H1 (cell line): ENCODE data around the gene ZNF629. TPM values are rescaled to one million over a fixed set of nuclear protein-coding genes. Genes with fewer than 3 reads are reported as not detected.
A peak's percentile ranks its signal among the peaks of the same experiment; 100 is the strongest.

Source experiments
- CTCF ChIA-PET: fragments of 300-600 bp; sonication (Branson Sonifier 250); formaldehyde crosslinking; loops from one replicate; lab custom pipeline; 2021; ENCODE audit not compliant: partially characterized antibody; lab: Charles Lee
- POLR2A ChIA-PET: fragments of 300-600 bp; sonication (Branson Sonifier 250); formaldehyde crosslinking; loops from one replicate; lab custom pipeline; 2021; ENCODE audit warnings: inconsistent platforms; ENCODE audit not compliant: partially characterized antibody; lab: Charles Lee
- DNase-seq, 2 experiments: peaks; one replicate each; pipeline versions ENCODE4 v3.0.0 to v3.0.0-alpha.2; 2010 to 2022; ENCODE audit warnings: low spot score in 2 of 2, low read depth in 1 of 2, mixed read lengths in 1 of 2
- FAIRE-seq: peaks from 2 replicates; lab custom pipeline; 2011; peaks lifted over from hg19 to GRCh38; lab: Jason Lieb, UNC
- H2AFZ ChIP-seq: 2 replicates; pipeline ENCODE4 v1.8.1; 2012; ENCODE audit warnings: low read length, inconsistent platforms
- H2AK5ac ChIP-seq: 2 replicates; pipeline ENCODE4 v1.6.1; 2013; ENCODE audit warnings: low read depth, low read length
- H2BK120ac ChIP-seq: replicated peaks from 2 replicates; pipeline ENCODE3; 2013; ENCODE audit warnings: low read depth, low read length, inconsistent platforms
- H2BK12ac ChIP-seq: 2 replicates; pipeline ENCODE4 v1.6.1; 2013; ENCODE audit warnings: low read depth, low read length
- H2BK15ac ChIP-seq: 2 replicates; pipeline ENCODE4 v1.6.1; 2013; ENCODE audit warnings: low read length
- H2BK20ac ChIP-seq: 2 replicates; pipeline ENCODE4 v1.6.1; 2013; ENCODE audit warnings: low read length
- H2BK5ac ChIP-seq: 2 replicates; pipeline ENCODE4 v1.6.1; 2013; ENCODE audit warnings: low read depth, low read length
- H3K14ac ChIP-seq: 2 replicates; pipeline ENCODE4 v1.6.1; 2013; ENCODE audit warnings: inconsistent platforms; ENCODE audit not compliant: insufficient read length
- H3K18ac ChIP-seq: 2 replicates; pipeline ENCODE4 v1.6.1; 2013; ENCODE audit warnings: low read length; ENCODE audit errors: extremely low read depth
- H3K23ac ChIP-seq: 2 replicates; pipeline ENCODE4 v1.6.1; 2013; ENCODE audit warnings: inconsistent platforms; ENCODE audit not compliant: insufficient read length
- H3K23me2 ChIP-seq: 2 replicates; pipeline ENCODE4 v1.6.1; 2013; ENCODE audit warnings: low read depth, low read length
- H3K27ac ChIP-seq: 2 replicates; pipeline ENCODE4 v1.6.1; 2011; ENCODE audit warnings: low read depth, low read length, inconsistent platforms
- H3K27me3 ChIP-seq, 4 experiments: replicated peaks in 1 of 4; 1 replicate in 1 of 4; 2 replicates in 3 of 4; pipeline versions ENCODE4 v1.6.1 to v1.8.1; 2011 to 2013; ENCODE audit warnings: low read length in 3 of 4, mild to moderate bottlenecking in 3 of 4, inconsistent platforms in 2 of 4, mixed read lengths in 2 of 4, moderate library complexity in 1 of 4; ENCODE audit not compliant: control insufficient read depth in 3 of 4, insufficient read depth in 3 of 4; ENCODE audit errors: extremely low read depth in 1 of 4
- H3K36me3 ChIP-seq, 4 experiments: 2 replicates each; pipeline versions ENCODE4 v1.6.1 to v1.8.1; 2011 to 2013; ENCODE audit warnings: mild to moderate bottlenecking in 4 of 4, low read length in 3 of 4, moderate library complexity in 2 of 4, control low read depth in 1 of 4, inconsistent platforms in 1 of 4; ENCODE audit not compliant: insufficient read depth in 4 of 4, control insufficient read depth in 2 of 4
- H3K4ac ChIP-seq: replicated peaks from 2 replicates; pipeline ENCODE3; 2013; ENCODE audit warnings: low read length, low read depth, mixed read lengths, inconsistent platforms; ENCODE audit not compliant: insufficient read length
- H3K4me1 ChIP-seq, 4 experiments: replicated peaks in 1 of 4; 1 replicate in 1 of 4; 2 replicates in 3 of 4; pipeline versions ENCODE4 v1.6.1 to v1.8.1; 2011 to 2013; ENCODE audit warnings: low read length in 3 of 4, inconsistent platforms in 2 of 4, mixed read lengths in 1 of 4; ENCODE audit not compliant: insufficient read depth in 4 of 4, control insufficient read depth in 3 of 4
- H3K4me2 ChIP-seq, 2 experiments: 2 replicates each; pipeline versions ENCODE4 v1.6.1 to v1.8.1; 2011 to 2013; ENCODE audit warnings: low read depth in 2 of 2, low read length in 2 of 2, control low read depth in 1 of 2, inconsistent platforms in 1 of 2, mild to moderate bottlenecking in 1 of 2; ENCODE audit not compliant: insufficient read depth in 1 of 2
- H3K4me3 ChIP-seq, 4 experiments: fragments of 200-600, 300-600 bp in 1 of 4; sonication (generic), shearing (Covaris generic), sonication (Bioruptor Twin) in 1 of 4; 2 replicates each; pipeline versions ENCODE4 v1.5.1 to v1.8.1; 2011 to 2016; ENCODE audit warnings: low read length in 4 of 4, low read depth in 3 of 4, control low read depth in 2 of 4, inconsistent platforms in 2 of 4, mild to moderate bottlenecking in 2 of 4, mixed read lengths in 1 of 4, moderate library complexity in 1 of 4; ENCODE audit not compliant: insufficient read depth in 2 of 4; ENCODE audit errors: extremely low read depth in 1 of 4
- H3K56ac ChIP-seq: replicated peaks from 2 replicates; pipeline ENCODE3; 2013; ENCODE audit warnings: low read depth, mild to moderate bottlenecking, mixed read lengths, low read length, inconsistent platforms; ENCODE audit not compliant: insufficient read length
- H3K79me1 ChIP-seq: 2 replicates; pipeline ENCODE4 v1.6.1; 2013; ENCODE audit warnings: low read depth, low read length, control low read depth
- H3K79me2 ChIP-seq, 2 experiments: 2 replicates each; pipeline versions ENCODE4 v1.6.1 to v1.8.1; 2012 to 2013; ENCODE audit warnings: low read length in 2 of 2, mild to moderate bottlenecking in 2 of 2, inconsistent platforms in 1 of 2; ENCODE audit not compliant: insufficient read depth in 2 of 2, control insufficient read depth in 1 of 2
- H3K9ac ChIP-seq, 4 experiments: replicated peaks in 1 of 4; 1 replicate in 1 of 4; 2 replicates in 3 of 4; pipeline versions ENCODE4 v1.6.1 to v1.8.1; 2011 to 2013; ENCODE audit warnings: low read depth in 3 of 4, low read length in 3 of 4, control low read depth in 2 of 4, mild to moderate bottlenecking in 2 of 4, moderate library complexity in 2 of 4, inconsistent platforms in 1 of 4; ENCODE audit errors: extremely low read depth in 1 of 4
- H3K9me3 ChIP-seq, 2 experiments: 2 replicates each; pipeline versions ENCODE4 v1.6.1 to v1.8.1; 2012 to 2013; ENCODE audit warnings: mild to moderate bottlenecking in 2 of 2, moderate library complexity in 2 of 2, control low read depth in 1 of 2, inconsistent platforms in 1 of 2, low read depth in 1 of 2, low read length in 1 of 2, mixed read lengths in 1 of 2; ENCODE audit not compliant: insufficient read depth in 2 of 2
- H4K20me1 ChIP-seq, 2 experiments: replicated peaks in 1 of 2; 2 replicates each; pipeline versions ENCODE3 to v1.8.1; 2011 to 2013; ENCODE audit warnings: inconsistent platforms in 2 of 2, low read length in 2 of 2, mild to moderate bottlenecking in 1 of 2; ENCODE audit not compliant: insufficient read depth in 2 of 2, control insufficient read depth in 1 of 2
- H4K5ac ChIP-seq: 2 replicates; pipeline ENCODE4 v1.6.1; 2013; ENCODE audit warnings: low read length, low read depth, mixed read lengths, inconsistent platforms; ENCODE audit not compliant: insufficient read length
- H4K8ac ChIP-seq: 2 replicates; pipeline ENCODE4 v1.8.0; 2013; ENCODE audit warnings: mild to moderate bottlenecking, moderate library complexity, low read length, inconsistent platforms; ENCODE audit not compliant: insufficient read depth; ENCODE audit errors: extremely low read depth
- H4K91ac ChIP-seq: replicated peaks from 2 replicates; pipeline ENCODE3; 2013; ENCODE audit warnings: low read length, mixed read lengths, inconsistent platforms; ENCODE audit not compliant: insufficient read length
- ATF3 ChIP-seq: IDR thresholded peaks from 2 replicates; pipeline ENCODE4 v1.6.1; 2011; ENCODE audit warnings: low read depth, mild to moderate bottlenecking, low read length; ENCODE audit not compliant: insufficient read depth
- BRCA1 ChIP-seq: IDR thresholded peaks from 2 replicates; pipeline ENCODE4 v1.6.1; 2012; ENCODE audit warnings: low read depth, low read length, improper control_type of control experiment
- CTBP2 ChIP-seq: IDR thresholded peaks from 2 replicates; pipeline ENCODE4 v1.7.0; 2011; ENCODE audit warnings: borderline replicate concordance, mild to moderate bottlenecking, moderate library complexity, mixed read lengths, low read length; ENCODE audit not compliant: insufficient read depth, insufficient read length
- KDM4A ChIP-seq: IDR thresholded peaks from one replicate; pipeline ENCODE4 v1.7.1; 2012; ENCODE audit warnings: low read depth, mild to moderate bottlenecking, moderate library complexity, low read length, inconsistent platforms; ENCODE audit not compliant: severe bottlenecking
- KDM5A ChIP-seq: fragments of 200-600 bp; IDR thresholded peaks from 2 replicates; pipeline ENCODE4 v1.7.1; 2012; ENCODE audit warnings: mild to moderate bottlenecking, low read length, inconsistent platforms, mixed read lengths
- MAFK ChIP-seq: IDR thresholded peaks from 2 replicates; pipeline ENCODE4 v1.6.1; 2012; ENCODE audit warnings: low read depth, mild to moderate bottlenecking, improper control_type of control experiment, low read length
- PHF8 ChIP-seq: fragments of 200-600 bp; sonication (generic); conservative IDR thresholded peaks from 2 replicates; pipeline ENCODE4 v1.7.1; 2012; ENCODE audit warnings: low read depth, mild to moderate bottlenecking, inconsistent platforms, low read length, moderate library complexity
- SAP30 ChIP-seq: fragments of 300-600 bp; sonication (generic); IDR thresholded peaks from 2 replicates; pipeline ENCODE4 v1.7.1; 2012; ENCODE audit warnings: low read length, moderate library complexity, mild to moderate bottlenecking, inconsistent platforms; ENCODE audit not compliant: insufficient read depth, insufficient replicate concordance
- SP4 ChIP-seq: IDR thresholded peaks from 2 replicates; pipeline ENCODE4 v1.6.1; 2012; ENCODE audit warnings: low read length, inconsistent platforms
- TBP ChIP-seq: IDR thresholded peaks from 2 replicates; pipeline ENCODE4 v1.6.1; 2011; ENCODE audit warnings: low read depth, low read length, improper control_type of control experiment
- WGBS, 2 experiments: shearing (Covaris generic) in 1 of 2; methylation state at CpG; one replicate each; pipeline versions ENCODE4 v1.1.6 to v1.1.7; 2013 to 2015; ENCODE audit warnings: low lambda C conversion rate in 2 of 2, mixed read lengths in 2 of 2, inconsistent platforms in 1 of 2, low coverage in 1 of 2, missing lambda C conversion rate in 1 of 2; ENCODE audit not compliant: insufficient replicate concordance in 2 of 2, insufficient coverage in 1 of 2, insufficient read length in 1 of 2; ENCODE audit errors: extremely low coverage in 1 of 2, missing lambda C conversion rate in 1 of 2; 5-methylcytosine and 5-hydroxymethylcytosine counted together
- polyA plus RNA-seq, 7 experiments: library from polyadenylated mRNA; depleted of rRNA in 3 of 7; stranded (reverse) in 5 of 7; unstranded in 2 of 7; fragments of >200 nt in 5 of 7; fragments of 200-250 nt in 2 of 7; gene quantifications; 1 replicate in 5 of 7; 2 replicates in 1 of 7; 4 replicates in 1 of 7; pipeline versions ENCODE4 v1.2.1 to v1.2.3, GENCODE V29; 2011 to 2013; ENCODE audit warnings: missing spikeins in 2 of 7, mixed read lengths in 2 of 7
- total RNA-seq: library from RNA; stranded (reverse); fragmentation: NEBNext Ultra II Directional; extraction: Animal tissue kit (Norgen Biotek cat#: 25700); gene quantifications from 2 replicates; pipeline ENCODE4 v1.2.1, GENCODE V29; 2021

The ZNF629 gene
- total and polyA plus RNA-seq, 2 of the 8 experiments (the other 6 are each of a cell fraction or from before 2014, with no cell fraction given): 11.0 to 19.5 TPM

GRCh38 chr16:30834130-30834740, 47.2 kb upstream of the ZNF629 start:
- no peaks in the 10 kb centered on the region for H4K20me1 ChIP-seq
- TF ChIP-seq ATF3: no peak
- no peak for TF ChIP-seq PHF8
- no peak for TF ChIP-seq BRCA1
- no peak for TF ChIP-seq CTBP2
- TF ChIP-seq SAP30: no peak
- TF ChIP-seq MAFK: no peak
- TF ChIP-seq KDM5A: no peak
- TF ChIP-seq TBP: no peak
- TF ChIP-seq KDM4A: no peak
- TF ChIP-seq SP4: no peak

More at GRCh38 chr16:30834130-30834740, 47.2 kb upstream of the ZNF629 start:
- no peak overlapping the region for H2BK12ac ChIP-seq
- no peaks in the 10 kb centered on the region for H3K4me1 ChIP-seq
- WGBS, 2 experiments: 89% methylated on average over 35 of the region's 44 CpGs; no CpG with 5 or more reads in 1 of the 2 experiments
- no peak for FAIRE-seq
- H3K23me2 ChIP-seq: no peaks in the 10 kb centered on the region
- ChIA-PET CTCF (interaction anchor here (1.6 to 3.1 kb wide), 3 partner anchors 10 to 20 kb away, joined by 4 to 20 read pairs (median 9); no protein-coding TSS in a partner anchor), POLR2A (interaction anchor here (1.0 kb wide), 1 partner anchor 56 kb away, joined by 3 read pairs; no protein-coding TSS in a partner anchor)
- H3K4me3 ChIP-seq: no peak overlapping the region
- H3K9ac ChIP-seq: no peak overlapping the region
- H3K27me3 ChIP-seq: no peaks in the 10 kb centered on the region; a peak in 2 of 7 replicates
- no peaks in the 10 kb centered on the region for H3K36me3 ChIP-seq
- no peak overlapping the region for H4K91ac ChIP-seq
- no peak overlapping the region for H2BK15ac ChIP-seq
- H3K56ac ChIP-seq: no peak overlapping the region
- no peak overlapping the region for H2AFZ ChIP-seq
- H2AK5ac ChIP-seq: no peak overlapping the region
- no peak overlapping the region for H2BK20ac ChIP-seq
- DNase-seq: no peak
- no peak overlapping the region for H2BK120ac ChIP-seq
- H3K4me2 ChIP-seq: no peak overlapping the region
- H3K27ac ChIP-seq: no peak overlapping the region
- no peaks in the 10 kb centered on the region for H3K79me1 ChIP-seq
- no peaks in the 10 kb centered on the region for H3K9me3 ChIP-seq
- peak overlapping the region; percentile 3; the same call in 1 of the 2 replicates for H4K8ac ChIP-seq
- H3K14ac ChIP-seq: no peak overlapping the region
- H3K4ac ChIP-seq: no peak overlapping the region
- no peak overlapping the region for H3K18ac ChIP-seq
- H3K79me2 ChIP-seq: no peaks in the 10 kb centered on the region
- H2BK5ac ChIP-seq: no peak overlapping the region
- H4K5ac ChIP-seq: no peak overlapping the region
- no peak overlapping the region for H3K23ac ChIP-seq
